Measurements from ENCODE around the gene FN1. TPM values are rescaled to one million over a fixed set of nuclear protein-coding genes. Genes with fewer than 3 reads are reported as not detected.

Gene FN1
- total RNA-seq, 1 donor from 2014 or later, result not detected

- no peaks in the 10 kb centered on the region for H3K9me3 Mint-ChIP-seq
- H3K36me3 Mint-ChIP-seq (ENCODE audit: low read depth), result no peaks in the 10 kb centered on the region
- no peak overlapping the region for H3K4me3 Mint-ChIP-seq
- DNase-seq, result no peak
- peaks cover 8% of the 10 kb centered on the region for H3K4me1 Mint-ChIP-seq
- TF ChIP-seq CTCF (IDR thresholded peaks at IDR 0.05), result no peak
- no peak for ATAC-seq (ENCODE audit: low read depth)
- intact Hi-C loops (cut with micrococcal nuclease), result no loop called here
- no peak overlapping the region for H3K27ac Mint-ChIP-seq
- POLR2A ChIA-PET, result no interaction called here
- no peaks in the 10 kb centered on the region for H3K27me3 Mint-ChIP-seq
- CTCF ChIA-PET, result no interaction called here
These were observed 49.3 kb downstream of the FN1 start for GRCh38 chr2:215386566-215386965.

- DNase-seq, result no peak
- intact Hi-C loops (cut with micrococcal nuclease), result no loop called here
- no peak for TF ChIP-seq CTCF (IDR thresholded peaks at IDR 0.05)
- H3K27ac Mint-ChIP-seq, result no peak overlapping the region
- H3K27me3 Mint-ChIP-seq, result no peaks in the 10 kb centered on the region
- ChIA-PET POLR2A (no interaction called here), CTCF (no interaction called here)
- ATAC-seq (ENCODE audit: low read depth), result no peak
- no peaks in the 10 kb centered on the region for H3K9me3 Mint-ChIP-seq
- no peaks in the 10 kb centered on the region for H3K36me3 Mint-ChIP-seq (ENCODE audit: low read depth)
- no peaks in the 10 kb centered on the region for H3K4me1 Mint-ChIP-seq
- H3K4me3 Mint-ChIP-seq, result no peak overlapping the region
These were observed 51.2 kb downstream of the FN1 start for GRCh38 chr2:215384710-215385109.

- Mint-ChIP-seq H3K27me3 (no peaks in the 10 kb centered on the region), H3K36me3 (ENCODE audit: low read depth) (no peaks in the 10 kb centered on the region), H3K27ac (no peak overlapping the region), H3K4me3 (no peak overlapping the region), H3K9me3 (no peaks in the 10 kb centered on the region), H3K4me1 (no peaks in the 10 kb centered on the region)
- POLR2A ChIA-PET, result no interaction called here
- ATAC-seq (ENCODE audit: low read depth) (no peak), DNase-seq (no peak)
- no peak for TF ChIP-seq CTCF (IDR thresholded peaks at IDR 0.05)
- CTCF ChIA-PET, result no interaction called here
- intact Hi-C loops (cut with micrococcal nuclease), result no loop called here
These were observed 52.1 kb downstream of the FN1 start for GRCh38 chr2:215383652-215384279.

DNA sequence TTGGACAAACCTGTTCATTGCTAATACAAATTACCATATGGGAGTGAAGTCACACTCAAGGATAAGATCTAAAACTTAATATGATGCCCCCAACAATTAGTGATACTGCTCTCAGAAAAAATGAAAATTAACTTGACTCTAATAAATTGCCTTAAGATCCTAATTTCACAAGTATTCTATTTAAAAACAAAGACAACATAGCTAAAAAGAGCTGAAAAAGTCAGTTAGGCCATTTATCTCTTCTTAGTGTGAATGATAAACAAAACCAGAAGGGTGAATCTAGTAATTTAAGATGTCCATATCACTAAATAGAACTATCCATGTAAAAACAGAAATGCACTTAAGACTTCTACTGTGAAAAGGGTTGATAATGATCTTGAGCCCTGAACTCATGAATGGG lies 53.4 kb downstream of the FN1 start:
- ATAC-seq (ENCODE audit: low read depth) (no peak), DNase-seq (no peak)
- H3K36me3 Mint-ChIP-seq (ENCODE audit: low read depth), result no peaks in the 10 kb centered on the region
- H3K9me3 Mint-ChIP-seq, result no peaks in the 10 kb centered on the region
- ChIA-PET POLR2A (no interaction called here), CTCF (no interaction called here)
- no peaks in the 10 kb centered on the region for H3K27me3 Mint-ChIP-seq
- no peak overlapping the region for H3K27ac Mint-ChIP-seq
- intact Hi-C loops (cut with micrococcal nuclease), result no loop called here
- no peak for TF ChIP-seq CTCF (IDR thresholded peaks at IDR 0.05)
- H3K4me1 Mint-ChIP-seq, result no peaks in the 10 kb centered on the region
- no peak overlapping the region for H3K4me3 Mint-ChIP-seq

- Mint-ChIP-seq H3K4me1 (no peaks in the 10 kb centered on the region), H3K27ac (no peak overlapping the region), H3K9me3 (no peaks in the 10 kb centered on the region), H3K27me3 (no peaks in the 10 kb centered on the region), H3K36me3 (ENCODE audit: low read depth) (no peaks in the 10 kb centered on the region), H3K4me3 (no peak overlapping the region)
- intact Hi-C loops (cut with micrococcal nuclease), result no loop called here
- ATAC-seq (ENCODE audit: low read depth) (no peak), DNase-seq (no peak)
- CTCF ChIA-PET, result no interaction called here
- no peak for TF ChIP-seq CTCF (IDR thresholded peaks at IDR 0.05)
- POLR2A ChIA-PET, result no interaction called here
These were observed 53.9 kb downstream of the FN1 start for GRCh38 chr2:215382011-215382410.
